Lower leg skin (tissue), 4 donors: ENCODE data around the gene CLSTN2. TPM values are rescaled to one million over a fixed set of nuclear protein-coding genes. Genes with fewer than 3 reads are reported as not detected.

ENCODE experiments used
- DNase-seq, 2 donors: peaks; one replicate each; pipeline ENCODE4 v3.0.0-alpha.2; 2019; ENCODE audit warnings: low spot score in 2 of 2
- H3K4me3 ChIP-seq: fragments of 200-600 bp; sonication (generic); 2 replicates; pipeline ENCODE4 v1.5.1; 2017; ENCODE audit warnings: mild to moderate bottlenecking, low read depth; ENCODE audit not compliant: poor library complexity, severe bottlenecking
- POLR2A ChIP-seq, 2 donors: fragments of 450-650 bp; IDR thresholded peaks; one replicate each; pipeline ENCODE4 v1.6.1; 2016 to 2017; ENCODE audit warnings: antibody characterized with exemption in 2 of 2, mild to moderate bottlenecking in 1 of 2, moderate library complexity in 1 of 2
- WGBS, 2 donors: methylation state at CpG; one replicate each; pipeline ENCODE4 v1.1.5; 2018; 5-methylcytosine and 5-hydroxymethylcytosine counted together
- intact Hi-C: fragments of 100-400 bp; cut with DNase I; formaldehyde crosslinking; loops from one replicate; pipeline ENCODE4 v1.15.0; 2023; ENCODE audit warnings: low total_unique reads
- total RNA-seq, 4 donors: library from RNA; depleted of rRNA; stranded (reverse); fragments of >200 nt; gene quantifications; one replicate each; pipeline ENCODE4 v1.1.0, GENCODE V29; 2016
- TF ChIP-seq, protein P1 (sequence below), 3 donors: fragments of 450-650 bp; IDR thresholded peaks; one replicate each; pipeline ENCODE4 v1.5.1; 2016; ENCODE audit warnings: antibody characterized with exemption in 3 of 3, mild to moderate bottlenecking in 3 of 3, moderate library complexity in 2 of 3

The CLSTN2 gene
- total RNA-seq, 4 donors from 2014 or later: 3.1 to 7.9 (median 4.7) TPM

- peak in 1 of 2 donors; percentile 32 for DNase-seq
- WGBS, 2 donors: 78 to 82% methylated on average over 5 of the region's 5 CpGs
- H3K4me3 ChIP-seq: no peak overlapping the region
- intact Hi-C loops: no loop called here
- TF ChIP-seq, protein P1, sequence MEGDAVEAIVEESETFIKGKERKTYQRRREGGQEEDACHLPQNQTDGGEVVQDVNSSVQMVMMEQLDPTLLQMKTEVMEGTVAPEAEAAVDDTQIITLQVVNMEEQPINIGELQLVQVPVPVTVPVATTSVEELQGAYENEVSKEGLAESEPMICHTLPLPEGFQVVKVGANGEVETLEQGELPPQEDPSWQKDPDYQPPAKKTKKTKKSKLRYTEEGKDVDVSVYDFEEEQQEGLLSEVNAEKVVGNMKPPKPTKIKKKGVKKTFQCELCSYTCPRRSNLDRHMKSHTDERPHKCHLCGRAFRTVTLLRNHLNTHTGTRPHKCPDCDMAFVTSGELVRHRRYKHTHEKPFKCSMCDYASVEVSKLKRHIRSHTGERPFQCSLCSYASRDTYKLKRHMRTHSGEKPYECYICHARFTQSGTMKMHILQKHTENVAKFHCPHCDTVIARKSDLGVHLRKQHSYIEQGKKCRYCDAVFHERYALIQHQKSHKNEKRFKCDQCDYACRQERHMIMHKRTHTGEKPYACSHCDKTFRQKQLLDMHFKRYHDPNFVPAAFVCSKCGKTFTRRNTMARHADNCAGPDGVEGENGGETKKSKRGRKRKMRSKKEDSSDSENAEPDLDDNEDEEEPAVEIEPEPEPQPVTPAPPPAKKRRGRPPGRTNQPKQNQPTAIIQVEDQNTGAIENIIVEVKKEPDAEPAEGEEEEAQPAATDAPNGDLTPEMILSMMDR (IDR thresholded peaks at IDR 0.05): no peak
- TF ChIP-seq POLR2A (IDR thresholded peaks at IDR 0.05): no peak
Measured at GRCh38 chr3:140134231-140134965, 199.4 kb downstream of the CLSTN2 start.

DNA sequence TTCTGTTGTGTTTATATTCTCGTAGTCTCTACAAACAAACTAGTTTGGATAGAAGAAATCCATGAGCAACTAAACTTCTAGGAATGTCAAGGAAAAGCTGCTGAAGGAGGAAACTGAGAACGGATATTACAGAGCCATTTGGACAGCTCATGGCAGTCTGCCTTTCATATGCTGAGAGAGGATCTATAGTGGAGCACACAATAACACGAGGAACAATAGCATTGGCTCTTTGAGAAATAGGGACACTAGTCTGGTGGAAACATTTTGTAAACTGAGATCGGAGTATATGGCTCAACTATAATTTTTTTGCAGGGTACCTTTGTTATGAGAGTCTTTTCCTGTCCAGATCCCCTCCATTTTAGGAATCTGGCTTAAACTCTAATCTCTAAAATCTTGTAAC is 200.5 kb downstream of the CLSTN2 start:
- no peak overlapping the region for H3K4me3 ChIP-seq
- no peak for DNase-seq
- intact Hi-C loops: no loop called here
- 56 to 72% methylated on average over 4 of the region's 4 CpGs for WGBS, 2 donors
- TF ChIP-seq POLR2A (IDR thresholded peaks at IDR 0.05): no peak
- TF ChIP-seq, protein P1 (IDR thresholded peaks at IDR 0.05): no peak

- DNase-seq: peak in 1 of 2 donors; percentile 21
Measured at GRCh38 chr3:140143367-140144069, 208.5 kb downstream of the CLSTN2 start.

DNA sequence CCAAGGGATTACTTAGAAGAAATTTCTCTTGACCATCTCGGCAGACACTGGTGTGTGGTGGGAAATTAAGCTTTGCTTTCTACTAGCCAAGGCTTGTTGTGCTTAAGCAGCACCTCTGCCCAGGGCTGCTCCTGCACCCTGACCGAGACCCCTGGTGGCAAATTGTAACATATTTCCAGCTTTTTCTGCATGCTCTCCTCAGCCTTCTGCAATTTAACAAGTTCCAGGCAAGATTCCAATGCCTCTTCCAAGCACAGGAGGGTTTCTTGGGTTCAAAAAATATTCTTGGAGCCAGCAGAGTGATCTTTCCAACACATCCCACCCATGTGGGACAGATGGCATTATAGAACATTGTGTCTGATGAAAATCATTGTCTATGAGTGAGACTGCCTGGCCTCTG is 210.5 kb downstream of the CLSTN2 start:
- intact Hi-C loops: no loop called here
- H3K4me3 ChIP-seq: no peak overlapping the region
- no peak for DNase-seq
- WGBS, 2 donors: 74 to 75% methylated on average over 2 of the region's 2 CpGs
- TF ChIP-seq POLR2A (IDR thresholded peaks at IDR 0.05): no peak
- TF ChIP-seq, protein P1 (IDR thresholded peaks at IDR 0.05): no peak

More at GRCh38 chr3:140143367-140144069, 208.5 kb downstream of the CLSTN2 start:
- no peak overlapping the region for H3K4me3 ChIP-seq
- WGBS, 2 donors: 77 to 84% methylated on average over 5 of the region's 5 CpGs
- intact Hi-C loops: no loop called here
- TF ChIP-seq, protein P1 (IDR thresholded peaks at IDR 0.05): no peak
- no peak for TF ChIP-seq POLR2A (IDR thresholded peaks at IDR 0.05)

- TF ChIP-seq POLR2A (IDR thresholded peaks at IDR 0.05): no peak
- TF ChIP-seq, protein P1 (IDR thresholded peaks at IDR 0.05): no peak
- intact Hi-C loops: no loop called here
- H3K4me3 ChIP-seq: no peak overlapping the region
- no peak for DNase-seq
Measured at GRCh38 chr3:140146668-140147067, 211.7 kb downstream of the CLSTN2 start.
